HEK293 (cell line): ENCODE data around the gene NANOS3.

Experiments
- CTCF ChIA-PET: fragments of 350-600 bp; formaldehyde crosslinking; extraction: SDS; loops from one replicate; lab custom pipeline; 2021; ENCODE audit warnings: antibody characterized with exemption; lab: Yijun Ruan, JAX
- POLR2A ChIA-PET: fragments of 300-600 bp; formaldehyde crosslinking; extraction: SDS; loops from one replicate; lab custom pipeline; 2020; ENCODE audit warnings: antibody characterized with exemption, inconsistent platforms; lab: Yijun Ruan, JAX
- H3K27ac ChIP-seq: fragments of 200-500 bp; sonication (Bioruptor generic); 2 replicates; pipeline ENCODE4 v1.5.1; 2014; ENCODE audit warnings: low read depth, low read length, control low read depth, inconsistent platforms; ENCODE audit errors: extremely low read depth
- H3K36me3 ChIP-seq, 2 experiments: fragments of 200-500 bp in 1 of 2; sonication (Bioruptor generic) in 1 of 2; 1 replicate in 1 of 2; 2 replicates in 1 of 2; pipeline ENCODE4 v1.5.1; 2014 to 2017; ENCODE audit warnings: inconsistent platforms in 2 of 2, low read length in 2 of 2; ENCODE audit not compliant: control insufficient read depth in 2 of 2, insufficient read depth in 1 of 2
- H3K4me1 ChIP-seq: fragments of 200-500 bp; sonication (Bioruptor generic); 2 replicates; pipeline ENCODE4 v1.5.1; 2014; ENCODE audit warnings: mild to moderate bottlenecking, low read length, inconsistent platforms; ENCODE audit not compliant: control insufficient read depth, insufficient read depth
- H3K4me3 ChIP-seq: 2 replicates; pipeline ENCODE4 v1.5.1; 2011; ENCODE audit warnings: low read depth, mild to moderate bottlenecking, control low read depth, low read length, moderate library complexity
- H3K9me3 ChIP-seq: fragments of 200-500 bp; sonication (Bioruptor generic); 2 replicates; pipeline ENCODE4 v1.5.1; 2014; ENCODE audit warnings: low read depth, low read length, inconsistent platforms; ENCODE audit not compliant: control insufficient read depth, insufficient read depth
- ATF2 ChIP-seq: fragments of 450-650 bp; formaldehyde crosslinking; IDR thresholded peaks from 2 replicates; pipeline ENCODE4 v1.5.1; 2016; ENCODE audit warnings: missing biosample characterization, missing genetic modification characterization, low read depth
- GLIS2 ChIP-seq: fragments of 450-650 bp; formaldehyde crosslinking; IDR thresholded peaks from 2 replicates; pipeline ENCODE4 v1.5.1; 2016; ENCODE audit warnings: missing biosample characterization, missing genetic modification characterization
- KLF1 ChIP-seq: fragments of 450-650 bp; formaldehyde crosslinking; IDR thresholded peaks from 2 replicates; pipeline ENCODE4 v1.5.1; 2016; ENCODE audit warnings: missing biosample characterization, missing genetic modification characterization
- YY1 ChIP-seq: fragments of 450-650 bp; formaldehyde crosslinking; IDR thresholded peaks from 2 replicates; pipeline ENCODE4 v1.5.1; 2018; ENCODE audit warnings: missing biosample characterization, missing genetic modification characterization
- ZBTB6 ChIP-seq: fragments of 450-650 bp; formaldehyde crosslinking; IDR thresholded peaks from 2 replicates; pipeline ENCODE4 v1.5.1; 2017; ENCODE audit warnings: missing biosample characterization, missing genetic modification characterization
- ZNF133 ChIP-seq: fragments of 450-650 bp; formaldehyde crosslinking; IDR thresholded peaks from 2 replicates; pipeline ENCODE4 v1.5.1; 2016; ENCODE audit warnings: missing biosample characterization, missing genetic modification characterization
- ZNF184 ChIP-seq: fragments of 450-650 bp; IDR thresholded peaks from 2 replicates; pipeline ENCODE4 v1.5.1; 2018; ENCODE audit warnings: missing biosample characterization, mild to moderate bottlenecking, missing genetic modification characterization
- ZNF280C ChIP-seq: fragments of 450-650 bp; formaldehyde crosslinking; IDR thresholded peaks from 2 replicates; pipeline ENCODE4 v1.5.1; 2016; ENCODE audit warnings: missing biosample characterization, missing genetic modification characterization
- ZNF324 ChIP-seq: fragments of 450-650 bp; formaldehyde crosslinking; IDR thresholded peaks from 2 replicates; pipeline ENCODE4 v1.5.1; 2016; ENCODE audit warnings: missing biosample characterization, missing genetic modification characterization
- ZNF362 ChIP-seq: fragments of 450-650 bp; formaldehyde crosslinking; IDR thresholded peaks from 2 replicates; pipeline ENCODE4 v1.5.1; 2016; ENCODE audit warnings: missing biosample characterization, missing genetic modification characterization
- ZNF37A ChIP-seq: fragments of 450-650 bp; IDR thresholded peaks from 2 replicates; pipeline ENCODE4 v1.5.1; 2018; ENCODE audit warnings: missing biosample characterization, missing genetic modification characterization
- ZNF558 ChIP-seq: fragments of 450-650 bp; formaldehyde crosslinking; IDR thresholded peaks from 2 replicates; pipeline ENCODE4 v1.5.1; 2016; ENCODE audit warnings: missing biosample characterization, missing genetic modification characterization
- ZNF600 ChIP-seq: fragments of 450-650 bp; formaldehyde crosslinking; IDR thresholded peaks from 2 replicates; pipeline ENCODE4 v1.5.1; 2016; ENCODE audit warnings: missing biosample characterization, missing genetic modification characterization
- ZNF843 ChIP-seq: fragments of 450-650 bp; formaldehyde crosslinking; IDR thresholded peaks from 2 replicates; pipeline ENCODE4 v1.5.1; 2016; ENCODE audit warnings: missing biosample characterization, missing genetic modification characterization
- ZSCAN16 ChIP-seq: fragments of 450-650 bp; formaldehyde crosslinking; IDR thresholded peaks from 2 replicates; pipeline ENCODE4 v1.5.1; 2016; ENCODE audit warnings: missing biosample characterization, missing genetic modification characterization
- TF ChIP-seq, protein P1 (sequence below): fragments of 450-650 bp; formaldehyde crosslinking; IDR thresholded peaks from 2 replicates; pipeline ENCODE4 v1.5.1; 2016; ENCODE audit warnings: missing biosample characterization, missing genetic modification characterization
- TF ChIP-seq, protein P2 (sequence below): fragments of 450-650 bp; formaldehyde crosslinking; IDR thresholded peaks from 2 replicates; pipeline ENCODE4 v1.5.1; 2017; ENCODE audit warnings: missing biosample characterization, missing genetic modification characterization
- TF ChIP-seq, protein P3 (sequence below): fragments of 450-650 bp; formaldehyde crosslinking; IDR thresholded peaks from 2 replicates; pipeline ENCODE4 v1.5.1; 2016; ENCODE audit warnings: missing biosample characterization, missing genetic modification characterization, low read depth

The NANOS3 gene

GRCh38 chr19:13918726-13919411 is 41.9 kb downstream of the NANOS3 start (continued):
- TF ChIP-seq ZNF362 (no peak), ZNF558 (no peak), ATF2 (tag by site-specific recombination) (no peak)
- TF ChIP-seq, protein P1, sequence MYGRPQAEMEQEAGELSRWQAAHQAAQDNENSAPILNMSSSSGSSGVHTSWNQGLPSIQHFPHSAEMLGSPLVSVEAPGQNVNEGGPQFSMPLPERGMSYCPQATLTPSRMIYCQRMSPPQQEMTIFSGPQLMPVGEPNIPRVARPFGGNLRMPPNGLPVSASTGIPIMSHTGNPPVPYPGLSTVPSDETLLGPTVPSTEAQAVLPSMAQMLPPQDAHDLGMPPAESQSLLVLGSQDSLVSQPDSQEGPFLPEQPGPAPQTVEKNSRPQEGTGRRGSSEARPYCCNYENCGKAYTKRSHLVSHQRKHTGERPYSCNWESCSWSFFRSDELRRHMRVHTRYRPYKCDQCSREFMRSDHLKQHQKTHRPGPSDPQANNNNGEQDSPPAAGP (tag by site-specific recombination): no peak
- TF ChIP-seq, protein P2, sequence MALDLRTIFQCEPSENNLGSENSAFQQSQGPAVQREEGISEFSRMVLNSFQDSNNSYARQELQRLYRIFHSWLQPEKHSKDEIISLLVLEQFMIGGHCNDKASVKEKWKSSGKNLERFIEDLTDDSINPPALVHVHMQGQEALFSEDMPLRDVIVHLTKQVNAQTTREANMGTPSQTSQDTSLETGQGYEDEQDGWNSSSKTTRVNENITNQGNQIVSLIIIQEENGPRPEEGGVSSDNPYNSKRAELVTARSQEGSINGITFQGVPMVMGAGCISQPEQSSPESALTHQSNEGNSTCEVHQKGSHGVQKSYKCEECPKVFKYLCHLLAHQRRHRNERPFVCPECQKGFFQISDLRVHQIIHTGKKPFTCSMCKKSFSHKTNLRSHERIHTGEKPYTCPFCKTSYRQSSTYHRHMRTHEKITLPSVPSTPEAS: no peak

DNA sequence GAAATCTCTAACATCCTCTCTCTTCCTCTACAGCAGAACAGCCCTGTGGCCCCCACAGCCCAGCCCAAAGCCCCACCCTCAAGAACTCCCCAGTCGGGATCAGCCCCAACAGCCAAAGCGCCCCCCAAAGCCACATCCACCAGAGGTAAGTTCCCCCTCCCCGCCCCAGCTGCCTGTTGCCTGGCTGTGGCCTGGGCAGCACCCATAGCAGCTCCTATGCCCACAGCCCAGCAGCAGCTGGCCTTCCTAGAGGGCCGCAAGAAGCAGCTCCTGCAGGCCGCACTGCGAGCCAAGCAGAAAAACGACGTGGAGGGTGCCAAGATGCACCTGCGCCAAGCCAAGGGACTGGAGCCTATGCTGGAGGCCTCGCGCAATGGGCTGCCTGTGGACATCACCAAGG is 43.6 kb downstream of the NANOS3 start:
- peaks cover 57 to 87% of the 10 kb centered on the region in 2 experiments for H3K36me3 ChIP-seq
- H3K9me3 ChIP-seq: no peaks in the 10 kb centered on the region
- H3K4me1 ChIP-seq: no peaks in the 10 kb centered on the region
- TF ChIP-seq ZSCAN16 (tag by site-specific recombination) (no peak), YY1 (tag by site-specific recombination) (no peak), ZBTB6 (no peak), KLF1 (no peak)
- H3K27ac ChIP-seq: no peak overlapping the region
- POLR2A ChIA-PET: interaction anchor here (1.1 to 1.7 kb wide), 2 partner anchors 11 to 86 kb away, joined by 6 to 7 read pairs; partner anchors contain the start of gene RFX1
- CTCF ChIA-PET: interaction anchor here (0.6 to 1.2 kb wide), 2 partner anchors 9 to 585 kb away, joined by 3 to 4 read pairs; no protein-coding TSS in a partner anchor
- H3K4me3 ChIP-seq: no peak overlapping the region

DNA sequence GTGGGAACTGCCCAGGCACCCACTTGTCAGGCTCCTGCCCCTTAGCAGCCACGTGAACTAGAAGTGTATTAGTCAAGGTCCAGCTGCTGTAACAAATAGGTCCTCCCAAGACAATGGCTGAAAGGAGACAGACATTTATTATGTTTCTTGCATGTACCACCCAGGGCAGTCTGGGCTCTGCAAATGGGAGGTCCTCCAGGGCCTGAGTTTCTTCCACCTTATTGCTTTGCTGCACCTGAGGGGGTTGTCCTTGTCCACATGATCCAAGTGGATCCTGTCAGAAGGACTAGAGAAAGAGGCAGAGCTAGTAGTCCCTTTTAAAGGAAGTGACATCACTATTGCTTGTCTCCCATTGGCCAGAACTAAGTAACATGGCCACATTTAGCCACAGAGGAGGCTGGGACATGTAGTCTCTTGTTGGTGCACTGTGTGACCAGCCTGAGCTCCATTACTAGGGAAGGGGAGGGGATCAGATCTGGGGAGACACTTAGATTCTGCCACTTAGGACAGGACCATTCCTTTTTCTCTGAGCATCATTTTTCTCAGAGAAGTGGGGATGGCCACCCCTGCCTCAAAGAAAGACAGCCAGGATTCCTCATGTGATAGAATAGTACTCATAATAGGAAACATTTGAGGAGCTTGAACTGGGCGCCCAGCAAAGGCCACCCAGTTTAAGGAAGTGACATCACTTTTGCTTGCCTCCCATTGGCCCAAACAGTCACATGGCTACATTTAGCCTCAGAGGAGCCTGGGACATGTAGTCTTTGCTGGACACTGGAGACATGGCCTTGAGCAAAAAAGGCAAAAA is 44.2 kb downstream of the NANOS3 start:
- POLR2A ChIA-PET: interaction anchor here (1.1 to 1.7 kb wide), 2 partner anchors 10 to 85 kb away, joined by 6 to 7 read pairs; partner anchors contain the start of gene RFX1
- no peak overlapping the region for H3K27ac ChIP-seq
- H3K4me1 ChIP-seq: no peaks in the 10 kb centered on the region
- H3K36me3 ChIP-seq: peaks cover 52 to 83% of the 10 kb centered on the region in 2 experiments
- no peak overlapping the region for H3K4me3 ChIP-seq
- H3K9me3 ChIP-seq: no peaks in the 10 kb centered on the region
- CTCF ChIA-PET: interaction anchor here (1.2 kb wide), 1 partner anchor 10 kb away, joined by 4 read pairs; no protein-coding TSS in a partner anchor
- TF ChIP-seq ZNF600 (tag by site-specific recombination): no peak
- TF ChIP-seq, protein P3, sequence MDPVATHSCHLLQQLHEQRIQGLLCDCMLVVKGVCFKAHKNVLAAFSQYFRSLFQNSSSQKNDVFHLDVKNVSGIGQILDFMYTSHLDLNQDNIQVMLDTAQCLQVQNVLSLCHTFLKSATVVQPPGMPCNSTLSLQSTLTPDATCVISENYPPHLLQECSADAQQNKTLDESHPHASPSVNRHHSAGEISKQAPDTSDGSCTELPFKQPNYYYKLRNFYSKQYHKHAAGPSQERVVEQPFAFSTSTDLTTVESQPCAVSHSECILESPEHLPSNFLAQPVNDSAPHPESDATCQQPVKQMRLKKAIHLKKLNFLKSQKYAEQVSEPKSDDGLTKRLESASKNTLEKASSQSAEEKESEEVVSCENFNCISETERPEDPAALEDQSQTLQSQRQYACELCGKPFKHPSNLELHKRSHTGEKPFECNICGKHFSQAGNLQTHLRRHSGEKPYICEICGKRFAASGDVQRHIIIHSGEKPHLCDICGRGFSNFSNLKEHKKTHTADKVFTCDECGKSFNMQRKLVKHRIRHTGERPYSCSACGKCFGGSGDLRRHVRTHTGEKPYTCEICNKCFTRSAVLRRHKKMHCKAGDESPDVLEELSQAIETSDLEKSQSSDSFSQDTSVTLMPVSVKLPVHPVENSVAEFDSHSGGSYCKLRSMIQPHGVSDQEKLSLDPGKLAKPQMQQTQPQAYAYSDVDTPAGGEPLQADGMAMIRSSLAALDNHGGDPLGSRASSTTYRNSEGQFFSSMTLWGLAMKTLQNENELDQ: no peak
- TF ChIP-seq ZNF280C: no peak
- no peak for TF ChIP-seq ZNF37A
- TF ChIP-seq ZNF843 (tag by site-specific recombination): no peak
- TF ChIP-seq ZNF133: no peak
- no peak for TF ChIP-seq ZNF324
- TF ChIP-seq ZNF184 (tag by site-specific recombination): no peak
- TF ChIP-seq GLIS2 (tag by site-specific recombination): no peak
